GOT3 (cell line): Measurements from ENCODE around the gene HDLBP.

Experiments
- DNase-seq: peaks from one replicate; lab custom pipeline; 2025; ENCODE audit warnings: mixed read lengths; lab: John Stamatoyannopoulos, UW

The HDLBP gene

DNA sequence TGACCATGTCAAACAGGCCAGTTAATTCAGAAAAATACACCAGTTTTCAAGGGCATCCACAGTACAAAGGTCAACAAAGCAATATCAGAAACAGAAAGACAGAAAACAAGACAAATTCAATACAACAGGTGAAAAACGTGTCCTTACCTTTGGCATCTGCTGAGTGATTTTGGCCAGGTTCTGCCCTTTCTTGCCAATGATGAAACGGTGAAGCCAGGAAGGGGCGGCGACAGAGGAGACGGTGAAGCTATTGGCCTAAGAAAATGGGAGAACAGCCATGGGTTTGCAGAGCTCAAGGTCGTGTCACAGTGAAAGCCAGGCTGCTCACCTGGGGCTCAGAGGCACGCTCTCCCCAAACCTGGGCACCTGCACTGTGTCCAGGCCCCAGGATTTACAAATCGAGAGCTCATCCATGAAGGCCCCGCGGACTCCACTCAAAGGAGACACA lies 60.5 kb downstream of the HDLBP start:
- no peak for DNase-seq

DNA sequence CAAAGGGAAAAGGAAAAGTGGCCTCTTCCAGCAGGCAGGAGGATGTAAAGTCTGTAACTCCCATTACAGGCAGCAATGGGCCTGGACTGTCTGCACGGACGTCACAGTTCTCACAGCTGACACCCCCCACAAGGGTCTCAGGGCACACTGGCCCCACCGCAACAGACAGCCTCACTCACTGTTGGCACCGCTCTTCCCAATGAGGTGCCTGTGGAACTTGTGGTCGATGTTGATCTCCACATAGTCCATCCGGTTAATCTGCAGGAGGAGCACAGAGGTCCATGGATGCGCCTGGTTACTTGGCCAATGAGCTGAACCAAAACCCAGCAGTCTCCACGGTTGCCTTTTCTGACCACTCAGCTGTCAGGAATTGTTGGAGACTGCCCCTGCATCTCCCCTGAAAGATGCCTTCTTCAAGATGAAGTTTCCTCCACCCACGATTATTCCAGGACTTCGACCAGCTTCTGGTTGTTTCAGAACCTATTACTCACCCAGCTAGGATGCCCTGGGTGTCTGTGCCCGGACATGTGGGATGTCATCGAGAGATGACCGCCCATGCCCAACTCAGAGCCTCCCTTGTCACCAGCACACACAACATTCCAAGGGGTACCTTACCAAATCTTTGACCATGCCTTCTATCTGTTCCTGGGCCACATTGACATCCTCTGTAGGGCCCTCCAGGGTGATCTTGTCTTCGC lies 62.5 kb downstream of the HDLBP start:
- DNase-seq, result no peak

DNA sequence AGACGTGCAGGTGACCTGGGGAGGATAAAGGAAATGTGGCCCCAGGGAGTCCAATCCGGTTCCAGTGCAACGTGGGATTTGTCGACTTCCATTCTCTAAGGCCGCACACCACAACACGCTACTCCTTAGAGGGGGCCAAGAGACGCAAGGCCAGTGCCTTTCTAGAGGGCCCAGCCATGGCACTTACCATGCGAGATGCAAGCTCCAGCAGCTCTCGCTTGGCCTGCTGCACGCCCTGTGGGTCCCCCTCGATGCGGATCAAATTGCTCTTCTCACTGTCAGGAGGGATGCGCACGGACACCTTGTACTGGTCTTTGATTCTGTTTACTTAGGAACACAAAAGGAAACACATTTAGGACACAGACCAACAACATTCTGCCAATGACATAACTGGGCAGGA lies 65.8 kb downstream of the HDLBP start:
- DNase-seq, result no peak

DNA sequence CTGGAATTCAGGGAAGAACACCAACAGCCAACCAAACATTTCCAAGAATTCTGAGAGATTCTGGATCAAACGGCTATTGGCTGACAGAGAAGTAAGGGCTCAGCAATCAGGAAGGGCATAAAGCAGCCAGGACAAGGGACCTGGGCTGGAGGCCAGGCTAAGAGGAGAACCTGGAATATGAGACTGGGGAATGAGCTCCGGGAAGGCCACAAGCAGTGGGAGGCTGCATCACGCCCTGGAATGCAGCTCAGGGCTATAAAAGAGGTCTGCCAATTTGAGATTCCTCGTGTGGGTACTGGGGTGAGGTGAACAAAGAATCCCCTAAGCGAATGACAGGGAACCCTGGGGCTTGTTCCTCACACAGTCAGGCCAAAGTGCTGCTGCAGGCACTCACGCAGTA lies 66.6 kb downstream of the HDLBP start:
- no peak for DNase-seq

DNA sequence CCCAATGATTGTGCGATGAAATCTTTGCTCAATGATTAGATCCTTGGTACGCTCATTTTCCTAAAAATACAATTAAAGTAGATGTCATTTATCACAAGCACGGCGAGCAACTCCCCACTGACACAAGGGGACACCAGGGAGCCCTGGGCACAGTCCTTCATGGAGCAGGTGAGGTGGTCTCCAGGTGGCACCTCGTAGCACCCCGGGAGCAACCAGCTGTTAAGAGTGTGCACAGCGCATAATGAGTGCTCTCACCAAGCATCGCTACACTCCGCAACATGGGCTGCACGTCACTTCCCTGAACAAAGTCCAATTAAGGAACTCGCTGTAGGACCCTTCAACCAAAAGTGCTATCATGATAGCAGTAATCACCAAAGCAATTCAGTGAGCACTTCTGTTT lies 67.2 kb downstream of the HDLBP start:
- DNase-seq, result no peak

DNA sequence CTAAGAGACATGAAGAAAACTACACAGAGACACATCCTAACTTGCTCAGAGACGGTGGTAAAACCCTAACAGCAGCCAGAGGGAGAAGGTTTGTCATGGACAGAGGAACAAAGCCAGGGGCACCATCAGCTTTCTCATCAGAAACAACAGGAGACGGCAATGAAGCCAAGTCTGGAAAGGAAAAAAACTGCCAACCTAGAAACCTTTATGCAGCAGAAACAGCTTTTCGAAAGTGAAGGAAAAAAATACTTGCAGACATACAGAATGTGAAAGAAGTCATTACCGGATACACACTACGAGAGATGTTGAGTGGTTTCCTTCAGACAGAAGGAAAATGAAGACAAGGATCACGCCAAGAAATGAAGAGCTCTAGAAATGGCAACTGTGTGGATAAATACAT lies 71.1 kb downstream of the HDLBP start:
- DNase-seq, result no peak

DNA sequence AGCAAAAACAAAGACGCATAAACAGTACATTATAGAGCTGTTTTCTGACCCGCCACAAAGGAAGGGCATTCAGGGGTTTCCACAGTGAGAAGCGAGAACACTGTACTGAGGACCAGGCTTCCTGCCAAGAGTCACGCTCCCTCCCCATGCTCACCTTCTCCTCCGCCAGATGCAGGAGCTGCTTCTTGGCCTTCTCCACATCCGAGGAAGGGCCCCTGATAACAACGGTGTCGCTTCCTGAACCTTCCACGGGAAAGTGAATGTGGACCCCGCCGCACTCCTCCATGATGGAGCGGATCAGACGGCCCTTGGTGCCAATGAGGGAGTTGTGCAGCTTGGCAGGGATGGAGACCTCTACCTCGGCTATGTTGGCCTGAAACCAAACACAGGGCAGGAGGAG lies 73.2 kb downstream of the HDLBP start:
- no peak for DNase-seq

DNA sequence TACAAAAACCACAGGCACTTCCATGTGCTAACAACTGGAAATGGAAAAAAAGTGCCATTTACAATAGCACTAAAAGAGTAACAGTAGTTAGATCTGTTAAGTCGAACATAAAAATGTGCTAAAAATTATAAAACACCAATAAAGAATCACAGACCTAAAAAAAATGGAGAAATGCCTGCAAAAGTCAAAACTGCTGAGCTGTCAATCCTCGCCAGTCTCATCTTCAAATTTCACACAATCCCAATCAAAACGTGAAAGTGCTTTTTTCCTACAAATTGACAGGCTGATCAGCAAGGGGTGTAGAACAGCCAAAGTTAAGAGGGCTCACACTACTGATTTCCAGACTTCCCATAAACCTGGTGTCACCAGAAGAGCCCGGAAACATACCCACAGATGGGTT lies 73.8 kb downstream of the HDLBP start:
- DNase-seq, result no peak

DNA sequence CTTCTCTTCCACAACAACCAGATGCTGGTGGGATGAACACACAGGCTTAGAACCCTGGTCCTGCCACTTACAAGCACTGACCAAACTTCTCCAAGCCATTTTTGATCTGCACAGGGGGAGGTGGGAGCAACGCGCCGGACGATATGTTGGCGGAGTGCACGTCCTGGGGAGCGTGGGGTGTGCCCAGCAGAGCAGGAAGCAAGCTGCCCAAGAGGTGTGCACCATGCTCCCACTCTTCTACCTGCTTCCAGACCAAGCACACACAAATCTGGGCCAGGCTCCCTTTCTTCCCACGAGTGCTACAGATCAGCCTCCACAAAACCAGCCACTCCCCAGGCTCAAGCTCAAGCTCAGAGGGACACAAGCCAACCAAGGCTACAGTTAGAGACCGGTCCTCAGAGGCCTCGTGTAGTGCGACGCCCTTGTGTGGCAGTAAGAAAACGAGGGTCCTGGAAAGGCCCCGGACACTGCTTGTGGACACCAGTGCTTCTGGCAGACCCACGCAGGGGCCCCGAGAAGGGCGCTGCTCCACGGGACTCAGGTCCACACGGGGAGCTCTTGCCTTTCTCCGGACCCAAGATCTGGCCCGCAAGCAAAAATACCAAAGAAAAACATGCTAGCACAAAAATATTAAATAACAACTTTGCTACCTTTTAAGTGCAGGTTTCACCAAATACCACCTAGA lies 75.0 kb downstream of the HDLBP start:
- DNase-seq, result no peak

DNA sequence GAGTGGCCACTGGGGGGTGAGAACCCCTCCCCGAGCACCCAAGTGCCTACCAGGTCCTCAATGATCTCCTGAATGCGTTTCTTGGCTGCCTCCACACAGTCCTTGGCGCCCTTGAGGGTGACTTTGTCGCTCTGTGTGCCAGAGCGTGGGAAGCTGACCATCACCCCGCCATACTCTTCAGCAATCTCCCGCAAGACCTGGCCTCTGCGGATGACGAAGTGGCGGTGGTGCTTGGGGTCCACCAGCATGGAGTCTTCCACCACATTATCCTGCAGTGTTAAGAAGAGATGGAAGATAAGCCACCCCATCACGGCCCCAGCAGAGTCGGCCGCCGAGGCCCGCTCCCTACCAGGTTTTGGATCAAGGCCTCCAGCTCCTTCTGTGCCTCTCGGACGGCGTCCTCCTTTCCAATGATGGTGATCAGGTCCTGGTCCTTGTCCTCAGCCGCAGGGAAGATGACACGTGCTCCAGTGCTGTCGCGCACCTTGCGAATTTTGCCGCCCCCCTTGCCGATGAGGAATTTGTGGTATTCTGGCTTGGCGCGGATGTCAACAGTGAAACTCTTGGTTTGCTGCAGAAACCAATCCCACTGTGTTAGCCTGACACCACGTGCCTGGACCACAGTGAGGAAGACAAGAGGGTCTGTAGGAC lies 75.8 kb downstream of the HDLBP start:
- DNase-seq, result no peak

DNA sequence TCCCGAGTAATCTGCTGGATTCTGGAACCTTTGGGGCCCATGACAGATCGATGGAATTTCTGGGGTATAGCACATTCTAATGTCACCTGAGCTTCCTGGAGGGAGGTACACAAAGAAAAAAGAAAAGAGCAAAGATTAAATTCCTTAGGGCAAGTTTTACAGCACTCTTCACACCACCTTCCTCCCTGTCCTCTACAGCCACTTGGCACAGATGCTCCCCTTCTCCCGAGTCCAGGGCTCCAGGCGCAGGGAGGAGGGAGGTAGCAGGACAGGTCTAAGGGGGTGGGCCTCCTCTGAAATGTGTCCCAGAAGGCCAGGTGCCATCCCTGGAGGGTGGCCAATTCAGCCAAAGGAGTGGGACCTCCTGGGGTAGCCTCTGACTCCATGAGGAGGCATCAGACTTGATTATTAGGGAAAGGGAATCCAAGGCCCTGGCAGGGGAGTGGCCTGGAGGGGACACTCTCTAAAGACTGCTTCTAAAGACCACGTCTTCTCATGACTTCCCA lies 76.7 kb downstream of the HDLBP start:
- DNase-seq, result no peak

DNA sequence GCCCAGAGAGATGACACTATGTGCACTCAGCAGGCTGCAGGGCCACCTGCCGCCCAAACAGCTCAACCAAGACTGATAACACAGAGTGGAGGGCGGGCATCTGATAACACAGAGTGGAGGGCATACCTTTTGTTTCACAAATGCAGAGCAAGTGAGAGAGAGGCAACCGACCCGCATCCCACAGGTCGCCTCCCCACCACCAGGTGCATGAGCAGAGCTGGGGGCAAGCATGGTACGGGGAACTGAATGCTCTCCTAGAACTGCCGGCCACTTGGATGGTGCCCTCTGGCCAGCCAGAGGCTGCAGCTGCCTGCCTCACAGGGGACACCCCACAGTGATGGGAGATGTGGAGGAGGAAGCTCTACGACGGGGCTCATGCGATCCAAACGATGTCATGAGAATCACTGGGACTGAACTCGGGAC lies 77.5 kb downstream of the HDLBP start:
- no peak for DNase-seq

DNA sequence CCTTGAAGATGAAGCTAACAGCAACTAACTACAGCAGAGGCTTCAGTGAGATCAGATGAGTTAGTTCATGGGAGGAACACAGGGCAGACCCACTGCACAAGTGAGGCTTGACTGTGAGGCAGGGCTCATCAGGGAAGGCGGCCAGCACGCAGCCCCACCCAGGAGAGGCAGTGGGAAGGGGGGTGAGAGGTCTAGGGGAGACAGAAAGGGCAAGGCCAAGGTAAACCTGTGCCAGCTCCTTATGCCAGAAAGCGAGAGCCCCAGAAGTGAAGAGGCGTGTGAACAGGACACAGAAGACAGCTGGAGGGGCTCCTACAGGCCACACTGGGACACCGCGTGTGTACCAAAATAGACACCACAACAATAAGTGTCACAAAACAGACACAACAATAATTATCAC lies 78.4 kb downstream of the HDLBP start:
- DNase-seq, result no peak

DNA sequence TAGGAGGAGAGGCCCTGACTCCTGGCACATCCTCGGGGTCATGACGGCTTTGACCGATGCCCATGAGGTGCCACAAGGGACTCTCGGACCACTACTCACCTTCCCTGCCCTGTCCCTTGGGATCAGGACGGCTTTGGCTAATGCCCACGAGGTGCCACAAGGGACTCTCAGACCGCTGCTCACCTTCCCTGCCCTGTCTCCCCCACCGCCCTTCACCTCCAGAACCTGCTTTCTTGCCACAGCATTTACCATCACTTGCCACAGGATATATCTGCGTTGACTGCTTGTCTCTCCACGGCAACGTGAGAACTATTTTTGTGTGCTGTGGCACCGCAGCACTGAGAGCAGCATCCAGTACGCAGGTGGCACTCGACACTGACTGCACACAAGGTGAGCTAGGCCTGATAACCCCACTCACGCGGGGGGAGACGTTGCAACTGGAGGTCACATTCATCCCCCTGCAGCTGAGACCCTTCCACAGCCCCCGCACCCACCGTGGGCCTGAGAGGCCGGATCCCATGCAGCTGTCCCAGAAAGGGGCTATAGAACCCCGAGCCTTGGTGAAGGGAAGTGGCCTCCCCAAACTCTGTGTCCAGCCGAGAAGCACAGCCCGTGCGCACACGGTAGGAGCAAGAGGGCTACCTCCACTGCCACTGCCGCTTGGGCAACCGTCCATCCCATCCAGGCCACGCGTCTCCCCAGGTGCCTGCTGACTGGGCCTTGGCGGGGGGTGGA lies 79.4 kb downstream of the HDLBP start:
- no peak for DNase-seq

DNA sequence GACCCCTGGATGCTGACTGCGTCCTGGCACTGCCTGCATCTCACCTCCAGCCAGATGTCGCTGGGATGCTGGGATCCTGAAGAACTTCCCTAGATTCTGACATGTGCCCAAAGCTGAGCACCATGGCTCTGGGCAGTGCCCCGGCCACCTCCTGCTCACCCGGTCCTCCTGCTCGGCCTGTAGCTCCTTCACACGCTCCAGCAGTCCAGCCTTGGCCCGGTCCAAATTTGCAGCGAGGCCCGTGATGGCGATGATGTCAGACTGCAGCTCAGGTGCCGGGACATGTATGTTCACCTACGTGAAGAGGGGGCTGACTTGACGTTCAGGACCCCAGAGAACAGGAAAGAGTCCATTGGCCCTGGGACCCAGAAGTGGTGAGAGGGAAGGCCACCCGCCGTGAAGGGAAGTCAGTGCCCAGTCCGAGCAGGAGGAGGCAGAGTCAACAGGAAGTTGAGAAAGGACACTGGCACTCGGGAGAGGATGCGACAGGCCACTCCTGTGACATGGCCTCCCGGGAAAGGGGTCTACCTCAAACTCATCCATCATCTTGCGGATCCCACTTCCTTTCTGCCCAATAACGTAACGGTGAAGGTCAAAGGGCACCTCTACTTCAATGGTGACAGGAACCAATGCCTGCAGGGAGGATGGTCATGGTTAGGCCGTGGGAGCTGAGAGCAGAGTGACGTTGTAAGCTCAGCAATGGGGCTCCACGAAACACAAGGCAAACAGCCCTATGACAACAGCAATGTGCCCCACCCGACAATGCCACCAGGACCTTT lies 80.3 kb downstream of the HDLBP start:
- no peak for DNase-seq

DNA sequence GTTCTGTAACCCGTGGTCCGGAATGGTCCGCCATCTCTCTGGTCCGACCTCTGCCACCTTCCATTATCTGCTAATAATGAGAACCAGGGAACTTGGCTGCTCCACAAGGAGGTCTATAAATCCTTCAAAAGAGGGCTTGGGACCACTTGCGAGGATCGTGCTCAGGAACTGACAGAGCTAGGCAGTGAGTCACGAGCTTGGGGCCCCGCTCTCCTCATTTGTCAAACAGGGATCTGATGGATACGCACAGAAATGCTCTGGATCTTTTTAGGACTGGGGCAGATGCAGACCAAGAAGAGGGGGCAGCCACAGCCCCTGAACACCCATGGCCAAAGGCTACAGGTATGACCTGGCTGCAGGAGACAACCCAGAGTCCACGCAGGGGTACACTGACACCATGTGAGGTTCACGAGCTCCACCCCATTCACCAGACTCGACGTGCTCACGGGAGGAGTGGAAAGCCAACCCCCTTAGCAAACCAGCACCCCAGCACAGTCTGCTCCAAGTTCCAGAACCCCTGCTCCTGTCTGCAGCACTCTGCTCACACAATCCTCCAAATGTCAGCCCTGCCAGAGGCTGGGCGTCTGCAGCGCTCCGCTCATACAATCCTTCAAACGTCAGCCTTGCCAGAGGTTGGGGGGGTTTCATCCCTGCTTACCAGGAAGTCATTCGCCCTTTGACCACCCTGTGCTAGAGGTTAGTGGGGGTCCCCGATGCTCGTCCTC lies 81.2 kb downstream of the HDLBP start:
- DNase-seq, result no peak

DNA sequence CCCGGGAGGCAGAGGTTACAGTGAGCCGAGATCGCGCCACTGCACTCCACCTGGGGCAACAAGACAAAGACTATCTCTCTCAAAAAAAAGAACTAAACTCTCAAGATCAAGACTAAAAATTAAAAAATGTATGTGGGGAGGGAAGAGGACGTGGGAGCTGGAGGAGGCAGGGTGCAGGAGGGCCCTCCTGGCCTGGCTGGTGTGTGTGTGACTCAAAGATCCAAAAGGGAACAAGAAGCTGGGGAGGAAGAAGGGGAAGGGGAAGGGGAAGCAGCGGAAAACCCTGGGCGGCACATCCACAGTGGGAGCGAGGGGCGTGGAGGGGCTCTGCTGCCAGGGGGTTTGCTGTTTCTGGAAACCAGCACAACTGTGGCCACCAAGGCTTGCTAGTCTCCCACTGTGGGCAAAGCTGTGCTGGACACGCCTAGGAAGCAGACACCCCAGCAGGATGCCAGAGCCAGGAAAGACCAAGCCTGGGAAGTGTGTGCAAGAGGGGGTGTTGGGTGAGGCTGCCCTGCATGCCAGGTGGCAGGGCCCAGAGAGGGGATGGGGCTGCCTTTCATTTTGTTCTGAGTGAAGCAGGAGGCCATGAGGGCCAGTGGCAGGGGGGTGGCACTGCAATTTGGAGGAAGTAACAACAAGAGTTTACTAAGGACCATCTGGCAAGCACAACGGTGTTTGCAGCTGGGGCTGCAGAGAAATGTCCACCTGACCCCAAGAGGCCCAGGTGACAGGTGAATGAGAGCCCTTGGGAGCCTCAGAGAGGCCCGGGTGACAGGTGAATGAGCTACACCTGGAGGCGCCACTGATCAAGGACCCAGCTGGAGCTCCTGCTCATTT lies 82.5 kb downstream of the HDLBP start:
- DNase-seq, result no peak

DNA sequence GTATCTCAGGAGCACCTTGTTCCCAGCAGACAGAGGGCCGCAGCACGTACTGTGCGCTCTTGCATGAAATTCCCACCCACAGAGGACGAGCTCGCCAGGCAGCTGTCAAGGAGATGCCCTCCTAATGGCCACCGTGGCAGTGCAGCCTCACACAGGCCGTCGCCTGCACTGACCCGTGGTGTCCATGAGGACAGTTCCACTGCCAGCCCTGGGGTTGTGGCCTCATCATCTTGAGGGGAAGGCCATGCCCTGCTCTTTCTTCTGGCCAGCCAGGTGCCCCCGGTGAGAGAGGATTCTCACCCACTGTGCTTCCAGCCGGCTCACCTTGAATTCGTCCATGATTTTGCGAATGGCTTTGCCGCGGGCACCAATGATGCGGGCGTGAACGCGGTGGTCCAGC lies 85.0 kb downstream of the HDLBP start:
- no peak for DNase-seq

DNA sequence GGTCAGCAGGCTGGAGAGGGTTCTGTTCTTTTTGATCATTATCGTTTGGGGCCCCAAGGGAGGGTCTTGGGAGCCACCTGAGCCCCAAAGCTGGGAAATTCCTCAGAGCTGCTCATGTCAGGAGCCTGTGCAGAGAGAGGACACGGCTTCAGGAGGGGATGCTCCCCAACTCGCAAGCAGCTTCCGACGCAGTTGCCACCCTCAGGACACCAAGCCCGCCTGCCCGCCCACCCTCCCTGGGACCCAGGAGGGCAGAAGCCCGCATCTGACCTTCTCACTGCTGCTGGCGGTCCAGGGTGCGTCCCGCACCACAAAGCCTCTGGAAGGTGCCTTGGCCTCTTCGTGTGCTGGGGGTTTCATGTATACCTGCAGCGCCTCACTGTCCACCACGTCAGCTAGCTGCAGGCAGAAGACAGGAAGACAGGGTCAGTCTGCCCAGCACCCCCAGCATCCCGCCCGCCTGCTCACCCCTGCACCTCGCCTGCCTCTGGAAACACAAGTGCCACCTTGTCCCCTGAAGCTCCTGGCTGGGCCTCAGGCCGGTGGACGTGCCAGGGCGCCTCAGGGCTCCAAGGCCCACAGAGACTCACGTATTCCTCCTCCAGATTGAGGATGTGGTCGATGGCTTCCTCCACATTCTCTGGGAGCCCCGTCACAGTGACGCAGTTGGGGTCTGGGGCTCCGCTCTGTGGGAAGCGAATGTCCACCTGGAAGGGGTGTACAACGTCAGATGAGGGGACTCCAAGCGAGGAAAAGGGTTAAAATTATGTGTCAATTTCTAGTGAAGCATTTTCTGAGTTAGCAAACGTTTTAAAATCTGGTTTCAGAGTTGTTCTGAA lies 85.7 kb downstream of the HDLBP start:
- DNase-seq, result no peak
